Measurements from ENCODE around the gene NANS. TPM values are rescaled to one million over a fixed set of nuclear protein-coding genes. Genes with fewer than 3 reads are reported as not detected.

The NANS gene
- total and polyA plus RNA-seq, 2 of the 13 experiments (the other 11 are each of a cell fraction or from before 2014, with no cell fraction given), result 86.9 to 203 TPM

- DNase-seq (ENCODE audit: low spot score) (no peak), ATAC-seq (peak; percentile 9; the same call in 2 of the 3 replicates), FAIRE-seq (no peak)
- ChIA-PET POLR2A (interaction anchor here (1.5 kb wide), 1 partner anchor 29 kb away, joined by 4 read pairs; the partner anchor contains the start of gene NANS), CTCF (ENCODE audit: low intra/inter-chr PET ratio, low total read pairs) (no interaction called here)
- in situ Hi-C loops (cut with HindIII; ENCODE audit: extremely low pct_ligation_motif_present, low pct_unique_long_range_greater_than_20kb), result no loop called here
- Histone ChIP-seq H3K4me3 (replicated peaks in 1 of 3; ENCODE audit: insufficient read depth in 1 of 3, low read depth in 2 of 3, low read length in 3 of 3) (no peak overlapping the region), H3K4me2 (ENCODE audit: low read depth, low read length) (no peak overlapping the region), H4K20me1 (ENCODE audit: insufficient read depth, low read length) (no peaks in the 10 kb centered on the region), H3K79me2 (ENCODE audit: insufficient read depth, low read length) (no peaks in the 10 kb centered on the region), H3K36me3 (replicated peaks in 1 of 2; ENCODE audit: control insufficient read depth in 1 of 2, insufficient read depth in 2 of 2, low read length in 2 of 2) (peaks cover 12 to 57% of the 10 kb centered on the region in 2 experiments), H3K27me3 (ENCODE audit: control insufficient read depth in 1 of 2, insufficient read depth in 2 of 2, low read length in 2 of 2) (no peaks in the 10 kb centered on the region), H3K9ac (ENCODE audit: insufficient read depth, low read depth, low read length) (no peak overlapping the region), H3K4me1 (ENCODE audit: insufficient read depth, low read length) (peaks cover 22% of the 10 kb centered on the region), H2AFZ (ENCODE audit: low read length) (no peak overlapping the region), H3K9me3 (ENCODE audit: low read length) (no peaks in the 10 kb centered on the region), H3K27ac (ENCODE audit: extremely low read length, insufficient read depth, low read length) (no peak overlapping the region)
- intact Hi-C loops (cut with micrococcal nuclease; ENCODE audit: unreplicated experiment), result no loop called here
- WGBS (ENCODE audit: low lambda C conversion rate), result 96% methylated on average over 3 of the region's 4 CpGs
- BruUV-seq (replicated peaks), result no TSS peak
- TF ChIP-seq ZNF724P (CRISPR knock-in tag; IDR thresholded peaks at IDR 0.05; ENCODE audit: borderline replicate concordance), result no peak
- TF ChIP-seq REL (CRISPR knock-in tag; conservative IDR thresholded peaks at IDR 0.05), result no peak
- TF ChIP-seq TSC22D2 (CRISPR knock-in tag; IDR thresholded peaks at IDR 0.05; ENCODE audit: borderline replicate concordance), result no peak
- peak in 1 of 2 experiments; percentile 20; a peak in 1 of 4 replicates for TF ChIP-seq POLR2A (IDR thresholded peaks at IDR 0.05; ENCODE audit: insufficient read depth in 1 of 2, low read depth in 2 of 2, low read length in 2 of 2)
- TF ChIP-seq KLF15 (CRISPR knock-in tag; IDR thresholded peaks at IDR 0.05; ENCODE audit: borderline replicate concordance), result no peak
- TF ChIP-seq AGO2 (optimal IDR thresholded peaks at IDR 0.05; ENCODE audit: low read depth, low read length), result peak; percentile 41
- no peak for TF ChIP-seq ZNF878 (CRISPR knock-in tag; IDR thresholded peaks at IDR 0.05)
- no peak for TF ChIP-seq KLF9 (CRISPR knock-in tag; IDR thresholded peaks at IDR 0.05; ENCODE audit: low read depth)
- peak; percentile 21; the same call in 1 of the 2 replicates for TF ChIP-seq POLR2AphosphoS5 (IDR thresholded peaks at IDR 0.05; ENCODE audit: low read depth, low read length)
- no peak for TF ChIP-seq CBFB (CRISPR knock-in tag; IDR thresholded peaks at IDR 0.05)
- TF ChIP-seq ZNF891 (CRISPR knock-in tag; IDR thresholded peaks at IDR 0.05), result no peak
These were observed 28.5 kb downstream of the NANS start for GRCh38 chr9:98085058-98085457.

GRCh38 chr9:98085944-98086343, 29.4 kb downstream of the NANS start:
- DNase-seq (ENCODE audit: low spot score) (no peak), ATAC-seq (no peak), FAIRE-seq (no peak)
- ChIA-PET POLR2A (interaction anchor here (1.5 kb wide), 1 partner anchor 30 kb away, joined by 4 read pairs; the partner anchor contains the start of gene NANS), CTCF (ENCODE audit: low intra/inter-chr PET ratio, low total read pairs) (no interaction called here)
- BruUV-seq (replicated peaks), result no TSS peak
- Histone ChIP-seq H2AFZ (ENCODE audit: low read length) (no peak overlapping the region), H3K27me3 (ENCODE audit: control insufficient read depth in 1 of 2, insufficient read depth in 2 of 2, low read length in 2 of 2) (no peaks in the 10 kb centered on the region), H3K79me2 (ENCODE audit: insufficient read depth, low read length) (no peaks in the 10 kb centered on the region), H3K9ac (ENCODE audit: insufficient read depth, low read depth, low read length) (no peak overlapping the region), H3K4me2 (ENCODE audit: low read depth, low read length) (no peak overlapping the region), H3K4me1 (ENCODE audit: insufficient read depth, low read length) (peaks cover 21% of the 10 kb centered on the region), H3K9me3 (ENCODE audit: low read length) (no peaks in the 10 kb centered on the region), H3K4me3 (replicated peaks in 1 of 3; ENCODE audit: insufficient read depth in 1 of 3, low read depth in 2 of 3, low read length in 3 of 3) (no peak overlapping the region), H3K36me3 (replicated peaks in 1 of 2; ENCODE audit: control insufficient read depth in 1 of 2, insufficient read depth in 2 of 2, low read length in 2 of 2) (peaks cover 9 to 50% of the 10 kb centered on the region in 2 experiments), H4K20me1 (ENCODE audit: insufficient read depth, low read length) (no peaks in the 10 kb centered on the region), H3K27ac (ENCODE audit: extremely low read length, insufficient read depth, low read length) (no peak overlapping the region)
- in situ Hi-C loops (cut with HindIII; ENCODE audit: extremely low pct_ligation_motif_present, low pct_unique_long_range_greater_than_20kb), result no loop called here
- TF ChIP-seq CHD2 (IDR thresholded peaks at IDR 0.05; ENCODE audit: low read depth, low read length), result no peak
- TF ChIP-seq, protein P1, sequence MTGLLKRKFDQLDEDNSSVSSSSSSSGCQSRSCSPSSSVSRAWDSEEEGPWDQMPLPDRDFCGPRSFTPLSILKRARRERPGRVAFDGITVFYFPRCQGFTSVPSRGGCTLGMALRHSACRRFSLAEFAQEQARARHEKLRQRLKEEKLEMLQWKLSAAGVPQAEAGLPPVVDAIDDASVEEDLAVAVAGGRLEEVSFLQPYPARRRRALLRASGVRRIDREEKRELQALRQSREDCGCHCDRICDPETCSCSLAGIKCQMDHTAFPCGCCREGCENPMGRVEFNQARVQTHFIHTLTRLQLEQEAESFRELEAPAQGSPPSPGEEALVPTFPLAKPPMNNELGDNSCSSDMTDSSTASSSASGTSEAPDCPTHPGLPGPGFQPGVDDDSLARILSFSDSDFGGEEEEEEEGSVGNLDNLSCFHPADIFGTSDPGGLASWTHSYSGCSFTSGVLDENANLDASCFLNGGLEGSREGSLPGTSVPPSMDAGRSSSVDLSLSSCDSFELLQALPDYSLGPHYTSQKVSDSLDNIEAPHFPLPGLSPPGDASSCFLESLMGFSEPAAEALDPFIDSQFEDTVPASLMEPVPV (CRISPR knock-in tag; IDR thresholded peaks at IDR 0.05), result no peak
- no peak for TF ChIP-seq TBX3 (IDR thresholded peaks at IDR 0.05; ENCODE audit: borderline replicate concordance)
- TF ChIP-seq ZBTB21 (CRISPR knock-in tag; IDR thresholded peaks at IDR 0.05), result no peak
- intact Hi-C loops (cut with micrococcal nuclease; ENCODE audit: unreplicated experiment), result no loop called here
- 94% methylated on average over 7 of the region's 7 CpGs for WGBS (ENCODE audit: low lambda C conversion rate)

Measured in HepG2 (cell line).